NCI-H345 treated with DMSO at 0.1 percent for 48 hours (cell line): Measurements from ENCODE around the gene MUCL3.
A peak's percentile ranks its signal among the peaks of the same experiment; 100 is the strongest.
"Not testable (repeated sequence)": the region's sequence is repeated elsewhere in the genome, so short reads cannot be mapped to it uniquely, and the experiment has no call there.

Source experiments
- DNase-seq: peaks from one replicate; lab custom pipeline; 2025; ENCODE audit not compliant: unreplicated experiment; lab: John Stamatoyannopoulos, UW

Gene MUCL3

DNA sequence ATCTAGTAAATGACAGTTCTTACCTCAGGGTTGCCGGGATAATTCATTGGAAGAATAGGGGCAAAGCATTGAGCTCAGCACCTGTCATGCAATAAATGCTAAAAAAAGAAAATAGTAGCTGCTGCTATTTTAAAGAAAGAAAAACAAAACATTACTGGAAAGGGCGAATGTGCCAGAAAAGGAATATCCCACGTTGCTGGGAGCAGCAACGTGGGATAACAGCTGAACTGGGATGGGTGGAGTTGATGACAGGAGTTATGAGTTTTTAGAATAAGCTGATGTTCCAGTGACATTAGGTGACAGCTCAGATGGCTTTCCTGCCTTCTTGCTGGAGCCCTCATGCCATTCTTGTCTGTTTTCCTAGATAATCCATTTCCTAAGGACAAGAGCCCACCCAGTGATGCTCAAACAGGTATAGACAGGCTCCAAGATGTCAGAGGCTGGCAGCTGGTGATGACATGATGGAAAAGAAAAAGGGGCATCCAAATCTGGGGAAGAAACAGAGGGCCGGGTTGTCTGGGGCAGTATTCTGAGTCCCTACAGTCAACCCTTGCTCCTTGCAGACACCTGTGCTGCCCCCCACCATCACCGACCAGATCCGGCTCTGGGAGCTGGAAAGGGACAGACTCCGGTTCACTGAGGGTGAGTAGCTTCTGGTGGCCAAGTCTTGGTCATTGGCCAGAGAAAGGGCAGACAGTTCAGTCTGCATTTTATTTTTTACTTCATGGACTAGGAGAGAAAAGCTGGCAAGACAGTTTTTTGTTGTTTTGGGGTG is 27.8 kb upstream of the MUCL3 start:
- DNase-seq: no peak

DNA sequence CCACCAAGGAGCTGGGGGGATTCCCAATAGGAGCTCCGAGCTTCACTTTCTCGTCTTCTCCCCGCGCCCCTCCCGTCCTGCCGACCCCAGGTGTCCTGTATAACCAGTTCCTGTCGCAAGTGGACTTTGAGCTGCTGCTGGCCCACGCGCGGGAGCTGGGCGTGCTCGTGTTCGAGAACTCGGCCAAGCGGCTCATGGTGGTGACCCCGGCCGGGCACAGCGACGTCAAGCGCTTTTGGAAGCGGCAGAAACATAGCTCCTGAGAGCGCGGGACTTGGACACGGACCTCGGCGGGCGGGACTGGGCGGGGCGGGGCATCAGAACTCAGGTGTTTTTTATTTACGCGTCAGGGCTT is 27.1 kb upstream of the MUCL3 start:
- DNase-seq: no peak

DNA sequence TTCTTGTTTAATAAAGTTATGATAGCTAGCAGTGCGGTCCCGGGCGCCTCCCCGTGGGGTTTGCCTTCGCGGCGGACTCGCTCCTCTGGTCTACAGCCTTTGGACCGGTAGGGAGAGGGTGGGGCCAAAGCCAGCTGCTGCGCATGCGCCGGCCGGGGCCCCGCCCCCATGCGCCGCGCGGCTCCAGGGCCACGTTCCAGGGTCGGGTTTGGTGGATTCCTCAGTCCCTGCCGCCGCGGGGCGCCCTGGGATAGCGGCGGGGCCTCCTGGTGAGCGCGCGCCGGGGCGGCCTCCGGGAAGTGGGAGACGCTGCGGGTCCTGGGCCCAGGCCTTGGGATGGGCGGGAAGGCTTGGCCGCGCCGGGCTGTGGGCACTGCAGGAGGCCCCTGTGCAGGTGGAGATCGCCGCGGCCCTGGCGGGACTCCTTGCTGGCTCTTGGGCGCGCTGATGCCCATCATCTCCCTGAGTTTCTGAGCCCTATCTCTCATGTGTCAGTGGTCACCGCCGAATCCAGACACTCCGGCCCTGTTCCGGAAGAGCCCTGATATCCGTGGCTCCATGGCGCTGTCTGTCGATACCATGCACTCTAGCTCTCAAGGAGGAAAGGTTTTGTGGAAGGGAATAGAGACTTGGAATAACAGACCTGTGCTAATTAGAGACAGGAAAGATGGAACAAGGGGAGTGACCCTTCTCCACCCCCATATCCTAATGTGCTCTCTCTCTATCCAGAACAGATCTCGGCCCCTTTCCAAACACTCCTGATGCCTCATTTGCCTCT is 26.5 kb upstream of the MUCL3 start, which contains the start of gene VARS2:
Gene VARS2 (plus strand): TSS at position 163 of the 778 bp plus-strand sequence. CDS start 599 bp downstream, at position 762.
- DNase-seq: peak; percentile 67

DNA sequence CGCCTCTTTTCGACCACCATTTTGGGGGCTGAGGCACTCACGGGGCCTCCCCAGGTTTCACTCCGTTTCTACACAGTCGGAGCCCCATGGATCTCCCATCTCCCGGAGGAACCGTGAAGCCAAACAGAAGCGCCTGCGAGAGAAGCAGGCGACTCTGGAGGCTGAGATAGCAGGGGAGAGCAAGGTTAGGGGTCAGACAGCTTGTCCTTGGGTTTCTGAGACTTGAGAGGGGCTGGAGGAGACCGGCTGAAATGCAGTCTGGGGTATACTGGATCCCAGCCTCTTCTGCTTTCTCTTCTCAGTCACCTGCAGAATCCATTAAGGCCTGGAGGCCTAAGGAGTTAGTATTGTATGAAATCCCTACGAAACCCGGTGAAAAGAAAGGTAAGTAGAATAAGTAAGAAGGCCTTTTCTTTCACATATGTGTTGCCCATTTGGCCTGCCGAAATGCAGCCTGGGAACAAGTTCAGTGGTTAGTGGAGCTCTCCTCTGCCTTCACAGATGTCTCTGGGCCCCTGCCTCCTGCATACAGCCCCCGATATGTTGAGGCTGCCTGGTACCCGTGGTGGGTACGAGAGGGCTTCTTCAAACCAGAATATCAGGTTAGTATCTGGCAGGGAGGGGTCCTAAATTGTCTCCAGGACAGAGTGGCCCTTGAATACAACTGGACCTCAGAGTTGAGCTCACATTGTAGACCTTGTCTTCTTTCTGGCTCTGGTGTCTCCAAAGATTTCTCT is 25.8 kb upstream of the MUCL3 start:
- no peak for DNase-seq

DNA sequence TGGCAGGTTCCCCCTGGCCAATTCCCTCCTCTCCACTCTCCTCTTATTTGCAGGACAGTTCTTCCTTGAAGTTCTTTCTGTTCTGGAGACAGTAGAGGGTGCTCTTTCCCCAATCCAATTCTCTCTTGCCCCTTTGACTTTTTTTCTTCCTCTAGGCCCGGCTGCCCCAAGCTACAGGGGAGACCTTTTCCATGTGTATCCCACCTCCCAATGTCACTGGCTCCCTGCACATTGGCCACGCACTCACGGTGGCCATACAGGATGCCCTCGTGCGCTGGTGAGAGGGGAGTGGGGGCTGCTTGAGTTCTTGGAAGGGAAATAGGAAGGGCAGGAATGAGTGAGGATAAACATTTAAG is 25.2 kb upstream of the MUCL3 start:
- peak; percentile 3 for DNase-seq

DNA sequence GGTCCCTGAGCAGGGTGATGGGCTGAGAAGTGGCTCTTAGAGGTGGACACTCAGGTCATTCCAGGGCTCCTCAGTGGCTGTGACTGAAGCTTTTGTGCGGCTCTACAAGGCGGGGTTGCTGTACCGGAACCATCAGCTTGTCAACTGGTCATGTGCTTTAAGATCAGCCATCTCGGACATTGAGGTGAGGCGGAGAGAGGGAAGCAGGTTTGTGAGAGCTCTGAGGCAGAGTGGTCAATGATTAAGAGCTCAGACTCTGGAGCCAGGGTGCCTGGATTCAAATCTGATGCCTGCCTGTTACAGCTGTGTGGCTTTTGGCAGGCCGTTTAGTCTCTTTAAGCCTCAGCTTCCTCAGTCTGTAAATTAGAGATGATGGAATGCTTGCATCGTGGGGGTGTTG is 23.7 kb upstream of the MUCL3 start:
- DNase-seq: no peak

DNA sequence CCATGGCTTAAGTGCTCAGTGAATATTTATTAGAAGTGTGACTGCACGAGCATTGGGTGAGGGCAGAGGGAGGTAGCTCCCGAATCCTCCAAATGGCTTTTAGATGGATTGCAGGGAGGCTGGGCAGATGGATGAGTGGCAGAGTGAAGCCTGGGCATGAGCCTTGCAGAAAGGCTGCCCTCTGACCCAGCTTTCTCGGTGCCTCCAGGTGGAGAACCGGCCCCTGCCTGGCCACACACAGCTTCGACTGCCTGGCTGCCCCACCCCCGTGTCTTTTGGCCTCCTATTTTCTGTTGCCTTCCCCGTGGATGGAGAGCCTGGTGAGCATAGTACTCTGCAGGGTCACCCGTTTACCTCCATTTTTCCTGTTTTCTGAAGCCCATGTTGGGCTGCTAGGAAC is 23.3 kb upstream of the MUCL3 start:
- DNase-seq: no peak

DNA sequence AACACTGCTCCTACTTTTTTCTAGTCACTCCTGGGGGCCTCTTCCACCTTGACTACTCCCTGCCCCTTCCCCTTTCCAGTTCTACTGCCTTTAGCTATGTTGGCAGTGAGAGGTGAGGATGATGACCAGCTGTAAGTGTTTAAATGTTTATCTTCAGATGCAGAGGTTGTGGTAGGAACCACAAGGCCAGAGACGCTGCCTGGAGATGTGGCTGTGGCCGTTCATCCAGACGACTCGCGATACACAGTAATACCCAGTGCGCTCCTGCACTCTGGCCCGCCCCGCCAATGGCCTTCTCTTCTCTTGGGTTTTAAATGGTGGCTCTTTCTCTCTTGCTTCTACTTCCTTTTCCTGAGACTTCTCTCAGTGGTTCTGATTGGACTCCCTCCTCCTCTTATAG is 22.1 kb upstream of the MUCL3 start:
- no peak for DNase-seq

DNA sequence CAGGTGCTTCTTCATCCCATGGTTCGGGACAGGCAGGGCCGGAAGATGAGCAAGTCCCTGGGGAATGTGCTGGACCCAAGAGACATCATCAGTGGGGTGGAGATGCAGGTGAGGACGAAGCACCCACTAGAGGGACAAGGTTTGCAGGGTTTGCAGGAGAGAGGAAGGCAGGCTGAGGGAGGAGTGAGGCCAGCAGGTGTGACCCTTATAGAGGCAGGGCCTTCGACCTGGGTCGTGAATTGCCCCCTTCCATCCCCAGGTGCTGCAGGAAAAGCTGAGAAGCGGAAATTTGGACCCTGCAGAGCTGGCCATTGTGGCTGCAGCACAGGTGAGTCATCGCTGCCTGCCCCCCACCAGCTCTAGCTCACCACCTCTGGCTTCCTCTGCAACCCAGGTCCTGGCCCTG is 18.3 kb upstream of the MUCL3 start:
- DNase-seq: no peak

DNA sequence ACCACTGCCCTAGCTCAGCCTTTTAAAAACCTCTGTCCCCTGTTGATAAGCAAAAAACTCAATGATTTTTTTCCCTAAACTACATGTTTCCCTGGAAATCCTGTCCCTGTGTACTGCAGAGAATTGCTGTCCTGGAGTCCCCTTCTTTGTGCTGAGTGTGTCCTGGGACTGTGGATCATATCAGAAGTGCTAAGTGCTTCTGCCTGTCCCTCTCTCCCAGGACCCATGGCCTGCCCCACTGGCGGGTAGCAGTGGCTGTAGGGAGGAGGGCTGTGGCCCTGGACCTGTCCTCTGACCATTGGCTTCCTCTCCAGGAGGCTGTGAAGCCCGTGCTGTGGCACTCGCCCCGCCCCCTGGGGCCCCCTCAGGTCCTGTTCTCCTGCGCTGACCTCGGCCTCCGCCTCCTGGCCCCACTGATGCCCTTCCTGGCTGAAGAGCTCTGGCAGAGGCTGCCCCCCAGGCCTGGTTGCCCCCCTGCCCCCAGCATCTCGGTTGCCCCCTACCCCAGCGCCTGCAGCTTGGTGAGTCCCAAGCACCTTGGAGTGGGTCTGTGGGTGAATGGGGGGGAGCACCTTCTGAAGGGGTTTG is 16.6 kb upstream of the MUCL3 start:
- DNase-seq: not testable (repeated sequence)

DNA sequence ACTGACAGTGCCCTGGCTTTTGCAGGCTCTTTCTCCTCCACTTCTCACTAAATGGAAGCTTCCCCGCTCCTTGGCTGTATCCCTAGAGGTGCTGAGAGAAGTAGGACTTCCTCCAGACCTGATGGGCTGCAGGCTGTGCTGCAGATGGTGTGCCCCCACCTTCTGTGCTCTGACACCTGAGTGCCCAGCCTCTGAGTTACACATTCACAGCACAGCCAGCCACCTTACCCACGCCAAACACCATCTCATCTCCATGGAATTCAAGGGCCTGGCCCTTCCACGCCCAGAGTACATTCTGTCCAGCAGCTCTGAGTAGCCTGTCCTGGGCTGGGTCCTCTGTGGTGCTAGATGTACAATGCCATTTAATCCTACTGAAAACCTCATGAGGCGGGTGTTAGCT is 14.1 kb upstream of the MUCL3 start:
- DNase-seq: no peak

DNA sequence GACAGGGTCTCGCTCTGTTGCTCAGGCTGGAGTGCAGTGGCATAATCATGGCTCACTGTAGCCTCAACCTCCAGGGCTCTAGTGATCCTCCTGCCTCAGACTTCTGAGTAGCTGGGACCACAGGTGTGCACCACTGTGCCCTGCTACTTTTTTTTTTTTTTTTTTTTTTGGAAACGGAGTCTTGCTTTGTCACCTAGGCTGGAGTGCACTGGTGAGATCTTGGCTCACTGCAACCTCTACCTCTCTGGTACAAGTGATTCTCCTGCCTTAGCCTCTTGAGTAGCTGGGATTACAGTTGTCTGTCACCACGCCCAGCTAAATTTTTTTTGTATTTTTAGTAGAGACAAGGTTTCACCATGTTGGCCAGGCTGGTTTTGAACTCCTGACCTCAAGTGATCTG is 13.7 kb upstream of the MUCL3 start:
- DNase-seq: not testable (repeated sequence)

DNA sequence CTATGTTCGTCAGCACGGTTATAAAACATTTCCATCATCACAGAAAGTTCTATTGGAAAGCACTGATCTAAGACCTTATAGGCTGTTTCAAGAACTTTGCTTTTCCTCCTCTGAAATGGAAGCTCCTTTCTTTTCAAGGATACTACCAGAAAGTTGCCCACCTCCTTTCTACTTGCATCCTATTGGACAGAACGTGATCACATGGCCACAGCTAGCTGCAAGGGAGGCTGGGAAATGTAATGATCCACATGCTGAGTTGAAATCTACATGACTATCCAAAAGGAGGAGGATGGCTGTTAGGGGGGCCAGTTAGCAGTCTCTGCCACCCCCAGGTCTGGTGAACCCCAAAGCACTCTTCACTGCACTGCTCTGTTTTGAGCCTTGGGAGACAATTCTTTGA is 12.1 kb upstream of the MUCL3 start:
- DNase-seq: no peak

DNA sequence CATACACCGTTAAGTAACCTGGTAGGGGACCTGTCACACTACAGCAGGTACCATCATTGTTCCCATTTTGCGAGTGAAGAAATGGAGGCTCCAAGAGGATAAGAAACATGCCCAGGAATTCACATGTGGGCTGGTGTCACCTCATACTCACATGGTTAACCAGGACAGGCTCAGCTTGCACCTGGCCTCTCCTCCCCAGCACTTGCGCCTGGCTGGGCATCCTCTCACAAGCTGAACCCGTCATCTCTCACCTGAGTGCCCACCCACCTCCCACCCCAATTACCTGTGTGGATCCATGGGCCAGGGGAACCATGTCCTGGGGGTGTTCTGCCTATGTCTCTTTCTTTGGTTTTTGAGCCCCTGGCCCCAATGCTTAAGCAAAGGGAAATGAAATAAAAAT is 10.3 kb upstream of the MUCL3 start:
- DNase-seq: no peak

DNA sequence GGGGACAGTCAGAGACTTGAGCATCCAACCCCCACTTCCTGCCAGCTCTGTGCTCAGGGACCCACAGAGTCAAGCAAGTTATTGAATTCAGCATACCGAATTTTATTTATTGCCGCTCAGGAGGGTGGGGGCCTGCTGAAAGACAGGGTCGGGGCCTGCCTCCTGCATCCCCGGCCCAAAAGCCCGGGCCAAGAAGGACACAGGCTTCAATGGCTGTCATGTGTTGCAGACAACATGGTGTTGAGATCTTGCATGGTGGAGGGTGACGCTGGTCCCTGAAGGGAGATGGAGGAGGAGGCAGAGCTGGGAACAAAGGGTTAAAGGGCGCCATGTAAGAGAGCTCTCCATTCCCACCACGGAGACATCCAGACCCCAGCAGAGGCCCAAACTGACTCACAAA is 9.5 kb upstream of the MUCL3 start:
- DNase-seq: no peak

DNA sequence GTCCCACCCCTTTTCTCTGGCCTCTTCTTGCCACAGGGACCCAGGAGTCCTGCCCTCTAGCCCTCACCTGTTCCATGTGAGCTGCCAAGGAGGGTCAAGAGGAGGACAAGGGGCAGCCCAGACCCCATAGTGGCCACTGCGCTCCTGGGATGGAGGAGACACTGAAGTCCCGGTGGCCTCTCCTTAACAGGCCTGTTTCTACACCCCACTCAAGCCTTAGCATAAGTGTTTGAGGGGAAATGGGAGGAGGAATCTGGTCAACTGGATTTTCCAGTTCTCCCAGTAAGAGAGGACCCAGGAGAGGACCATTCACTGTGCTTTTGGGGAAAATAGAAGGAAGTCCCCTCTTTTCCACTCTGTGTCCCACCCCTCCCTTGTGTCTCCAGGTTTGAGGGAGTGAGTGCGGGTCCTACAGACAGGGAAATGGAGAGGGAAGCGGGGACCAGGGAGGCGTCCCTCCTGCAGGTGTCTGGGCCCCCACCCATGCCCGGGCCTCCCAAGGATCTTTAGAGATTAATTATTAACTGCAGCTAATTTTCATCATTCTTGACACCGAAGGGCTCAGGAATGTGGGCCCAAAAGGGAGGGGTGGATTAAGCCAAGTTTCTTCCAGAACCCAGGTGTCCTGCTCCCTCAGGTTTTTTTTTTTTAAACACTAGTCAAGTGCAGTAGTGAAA is 8.7 kb upstream of the MUCL3 start, which contains the start of gene SFTA2:
Gene SFTA2 (minus strand): TSS at position 202 of the 677 bp plus-strand sequence. CDS start 74 bp downstream, at position 128.
- no peak for DNase-seq

DNA sequence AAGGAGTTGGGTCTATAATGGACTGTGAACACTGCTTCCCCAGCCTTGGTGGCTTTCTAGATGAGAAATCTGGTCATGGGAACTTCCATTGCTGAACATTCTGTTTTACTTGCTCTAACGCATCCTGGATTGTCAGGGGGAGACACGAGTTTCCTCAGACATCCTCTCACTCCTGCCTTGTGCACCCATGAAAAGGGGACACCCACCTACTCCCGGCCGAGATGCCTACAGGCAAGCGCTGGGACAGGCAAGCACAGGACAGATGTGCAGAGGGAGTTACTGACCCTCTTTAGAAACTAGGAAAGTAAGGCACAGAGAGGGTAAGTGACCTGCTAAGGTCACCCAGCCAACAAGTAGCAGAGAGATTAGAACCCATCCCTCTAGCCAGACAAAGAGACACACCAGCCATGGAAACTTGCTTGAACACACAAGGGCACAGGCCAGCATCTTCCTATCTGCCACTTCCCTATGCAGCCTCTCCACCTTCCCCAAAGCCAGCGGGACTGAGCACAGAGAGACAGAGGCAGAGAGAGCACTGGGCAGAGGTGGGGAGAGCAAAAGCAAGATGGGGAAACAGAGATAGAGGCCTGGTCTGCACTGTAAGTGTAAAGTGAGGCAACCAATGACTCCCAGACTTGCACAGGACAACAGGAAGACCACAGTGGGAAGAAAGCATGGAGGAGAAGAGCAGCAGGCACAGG is 8.0 kb upstream of the MUCL3 start:
- no peak for DNase-seq

DNA sequence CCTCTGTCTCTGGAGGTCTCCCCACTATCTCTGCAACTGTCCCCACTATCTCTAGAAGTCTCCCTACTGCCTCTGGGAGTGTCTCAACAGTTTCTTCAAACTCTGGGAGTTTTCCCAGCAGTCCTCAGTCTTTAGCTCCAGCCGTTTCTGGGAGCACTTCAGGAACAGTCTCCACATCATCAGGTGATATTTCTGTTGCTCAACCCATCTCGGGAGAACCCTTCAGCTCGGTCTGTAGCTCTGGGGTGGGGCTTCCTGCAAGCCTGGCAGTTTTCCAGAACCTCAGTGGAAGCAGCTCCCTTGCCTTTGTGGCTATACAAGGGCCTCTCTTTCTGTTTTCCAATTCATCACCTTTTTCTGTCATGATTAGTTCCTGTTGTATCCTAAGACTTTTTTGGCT is 5.8 kb upstream of the MUCL3 start:
- DNase-seq: peak; percentile 8

DNA sequence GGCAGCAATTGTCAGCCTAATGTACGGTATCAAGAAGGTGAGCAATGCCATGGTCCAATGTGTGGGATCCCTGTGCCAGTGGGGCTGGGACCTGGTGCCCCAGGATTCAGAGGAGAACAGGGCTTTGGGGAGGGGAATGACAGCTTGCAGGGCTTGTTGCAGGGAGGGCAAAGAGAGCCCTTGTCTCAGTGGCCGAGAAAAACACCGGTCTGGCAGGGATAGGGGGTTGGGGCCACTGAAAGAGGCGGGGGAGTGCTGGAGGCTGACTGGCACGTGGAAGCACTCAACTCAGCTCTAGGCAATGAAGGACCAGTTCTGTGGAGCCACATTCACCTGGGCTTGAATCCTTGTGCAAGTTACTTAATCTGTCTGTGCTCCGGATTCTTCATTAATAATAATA is 3.5 kb upstream of the MUCL3 start:
- DNase-seq: no peak

DNA sequence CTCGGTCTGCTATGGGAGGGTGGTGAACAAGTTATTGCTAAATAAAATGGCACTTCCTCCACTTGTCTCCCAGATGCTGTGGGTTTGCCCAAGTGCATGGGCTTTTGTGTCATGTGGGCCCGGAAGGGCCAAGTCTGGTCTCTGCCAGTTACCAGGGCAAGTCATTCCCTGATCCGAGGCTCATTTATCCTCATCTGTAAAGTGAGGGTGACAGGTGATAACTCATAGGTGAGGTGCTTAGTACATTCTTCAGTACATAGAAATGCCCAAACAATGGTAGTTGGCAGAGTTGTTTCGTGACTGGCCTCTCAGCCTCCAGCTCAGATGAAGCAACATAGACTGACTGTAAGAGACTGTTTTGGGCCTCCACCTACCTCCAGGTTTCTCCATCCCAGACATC is 2.0 kb upstream of the MUCL3 start:
- DNase-seq: no peak
